Measurements from ENCODE around the gene NCF4. TPM values are rescaled to one million over a fixed set of nuclear protein-coding genes. Genes with fewer than 3 reads are reported as not detected.

Gene NCF4
- total RNA-seq, 2 donors from 2014 or later = not detected

DNA sequence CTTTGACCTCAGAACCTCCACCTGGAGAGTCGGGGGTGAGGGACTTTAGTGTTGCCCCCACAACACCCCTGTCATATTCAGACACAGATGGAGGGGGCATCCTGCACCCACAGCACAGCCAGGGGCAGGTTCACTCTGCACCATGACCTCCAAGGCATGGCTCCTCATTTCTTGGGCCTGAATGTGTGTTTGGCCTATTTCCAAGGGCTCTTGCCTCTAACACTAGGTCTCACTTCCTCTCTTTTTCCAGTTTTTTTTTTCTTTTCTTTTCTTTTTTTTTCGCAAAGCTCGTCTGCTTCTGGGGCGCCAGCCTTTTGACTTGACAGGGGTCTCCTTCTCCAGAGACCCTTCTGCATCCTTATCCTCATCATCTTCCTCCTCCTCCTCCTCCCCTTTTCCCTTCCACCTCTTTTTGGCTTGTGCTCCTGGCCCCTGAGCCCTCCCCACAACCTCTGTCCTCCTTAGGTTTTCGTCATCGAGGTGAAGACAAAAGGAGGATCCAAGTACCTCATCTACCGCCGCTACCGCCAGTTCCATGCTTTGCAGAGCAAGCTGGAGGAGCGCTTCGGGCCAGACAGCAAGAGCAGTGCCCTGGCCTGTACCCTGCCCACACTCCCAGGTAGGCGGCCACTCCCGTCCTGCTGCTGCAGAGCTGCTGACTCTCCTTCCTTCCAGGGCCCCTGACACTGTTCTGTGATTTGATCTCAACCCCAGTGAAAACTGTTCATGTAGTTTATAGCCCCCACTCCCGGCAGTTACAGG is 3.8 kb downstream of the NCF4 start:
- Histone ChIP-seq H3K27me3 (ENCODE audit: control insufficient read depth, insufficient read depth, low read length, poor library complexity, severe bottlenecking) (no peaks in the 10 kb centered on the region), H3K36me3 (ENCODE audit: control insufficient read depth, insufficient read depth, low read length) (no peaks in the 10 kb centered on the region), H3K9ac (ENCODE audit: extremely low read depth, low read length, poor library complexity, severe bottlenecking) (no peak overlapping the region), H3K4me1 (ENCODE audit: control insufficient read depth, insufficient read depth, low read length) (no peaks in the 10 kb centered on the region), H3K9me3 (ENCODE audit: control insufficient read depth, low read length) (no peaks in the 10 kb centered on the region), H3K27ac (ENCODE audit: low read depth, low read length) (no peak overlapping the region), H3K4me3 (ENCODE audit: low read length) (no peak overlapping the region)
- TF ChIP-seq, protein P1, sequence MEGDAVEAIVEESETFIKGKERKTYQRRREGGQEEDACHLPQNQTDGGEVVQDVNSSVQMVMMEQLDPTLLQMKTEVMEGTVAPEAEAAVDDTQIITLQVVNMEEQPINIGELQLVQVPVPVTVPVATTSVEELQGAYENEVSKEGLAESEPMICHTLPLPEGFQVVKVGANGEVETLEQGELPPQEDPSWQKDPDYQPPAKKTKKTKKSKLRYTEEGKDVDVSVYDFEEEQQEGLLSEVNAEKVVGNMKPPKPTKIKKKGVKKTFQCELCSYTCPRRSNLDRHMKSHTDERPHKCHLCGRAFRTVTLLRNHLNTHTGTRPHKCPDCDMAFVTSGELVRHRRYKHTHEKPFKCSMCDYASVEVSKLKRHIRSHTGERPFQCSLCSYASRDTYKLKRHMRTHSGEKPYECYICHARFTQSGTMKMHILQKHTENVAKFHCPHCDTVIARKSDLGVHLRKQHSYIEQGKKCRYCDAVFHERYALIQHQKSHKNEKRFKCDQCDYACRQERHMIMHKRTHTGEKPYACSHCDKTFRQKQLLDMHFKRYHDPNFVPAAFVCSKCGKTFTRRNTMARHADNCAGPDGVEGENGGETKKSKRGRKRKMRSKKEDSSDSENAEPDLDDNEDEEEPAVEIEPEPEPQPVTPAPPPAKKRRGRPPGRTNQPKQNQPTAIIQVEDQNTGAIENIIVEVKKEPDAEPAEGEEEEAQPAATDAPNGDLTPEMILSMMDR (conservative IDR thresholded peaks at IDR 0.05) = no peak
- H3K4me1 Mint-ChIP-seq = no peaks in the 10 kb centered on the region
- peak; percentile 27 for DNase-seq
- H3K27me3 Mint-ChIP-seq (ENCODE audit: insufficient read depth) = peaks cover 14% of the 10 kb centered on the region
- H3K36me3 Mint-ChIP-seq (ENCODE audit: low read depth) = no peaks in the 10 kb centered on the region
- H3K27ac Mint-ChIP-seq = no peak overlapping the region
- WGBS, 2 experiments (ENCODE audit: insufficient coverage in 1 of 2, insufficient read length in 1 of 2) = 88 to 93% methylated on average over 11 to 14 of the region's 14 CpGs
- no peaks in the 10 kb centered on the region for H3K9me3 Mint-ChIP-seq
- H3K4me3 Mint-ChIP-seq = no peak overlapping the region

DNA sequence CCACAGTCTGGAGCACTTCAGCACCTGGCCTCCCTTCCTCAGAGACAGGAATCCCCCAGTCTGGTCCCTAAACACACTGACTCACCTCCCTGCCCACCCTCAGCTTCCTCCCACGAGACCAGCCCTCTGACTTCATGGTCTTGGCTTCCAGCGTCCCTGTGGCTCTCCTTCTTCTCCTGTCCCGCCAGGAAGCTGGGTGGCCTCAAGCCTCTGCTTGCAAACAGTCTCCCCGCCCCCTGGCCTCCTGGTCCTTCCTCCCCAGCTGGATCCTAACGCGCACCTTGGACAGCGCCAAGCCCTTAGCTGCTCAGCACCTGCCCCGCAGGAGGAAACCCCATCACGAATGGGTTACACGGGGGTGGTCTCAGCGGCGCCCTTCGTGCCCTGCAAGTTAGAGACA is 4.5 kb downstream of the NCF4 start:
- Mint-ChIP-seq H3K36me3 (ENCODE audit: low read depth) (no peaks in the 10 kb centered on the region), H3K4me1 (no peaks in the 10 kb centered on the region), H3K9me3 (no peaks in the 10 kb centered on the region), H3K27me3 (ENCODE audit: insufficient read depth) (peaks cover 17% of the 10 kb centered on the region), H3K4me3 (no peak overlapping the region), H3K27ac (no peak overlapping the region)
- H3K27me3 ChIP-seq (ENCODE audit: control insufficient read depth, insufficient read depth, low read length, poor library complexity, severe bottlenecking) = no peaks in the 10 kb centered on the region
- WGBS, 2 experiments (ENCODE audit: insufficient coverage in 1 of 2, insufficient read length in 1 of 2) = 38% methylated on average over 4 to 13 of the region's 13 CpGs
- no peaks in the 10 kb centered on the region for H3K36me3 ChIP-seq (ENCODE audit: control insufficient read depth, insufficient read depth, low read length)
- DNase-seq = peak; percentile 84
- H3K4me3 ChIP-seq (ENCODE audit: low read length) = no peak overlapping the region
- H3K4me1 ChIP-seq (ENCODE audit: control insufficient read depth, insufficient read depth, low read length) = no peaks in the 10 kb centered on the region
- H3K9me3 ChIP-seq (ENCODE audit: control insufficient read depth, low read length) = no peaks in the 10 kb centered on the region
- H3K27ac ChIP-seq (ENCODE audit: low read depth, low read length) = no peak overlapping the region
- TF ChIP-seq, protein P1 (conservative IDR thresholded peaks at IDR 0.05) = no peak
- H3K9ac ChIP-seq (ENCODE audit: extremely low read depth, low read length, poor library complexity, severe bottlenecking) = no peak overlapping the region

DNA sequence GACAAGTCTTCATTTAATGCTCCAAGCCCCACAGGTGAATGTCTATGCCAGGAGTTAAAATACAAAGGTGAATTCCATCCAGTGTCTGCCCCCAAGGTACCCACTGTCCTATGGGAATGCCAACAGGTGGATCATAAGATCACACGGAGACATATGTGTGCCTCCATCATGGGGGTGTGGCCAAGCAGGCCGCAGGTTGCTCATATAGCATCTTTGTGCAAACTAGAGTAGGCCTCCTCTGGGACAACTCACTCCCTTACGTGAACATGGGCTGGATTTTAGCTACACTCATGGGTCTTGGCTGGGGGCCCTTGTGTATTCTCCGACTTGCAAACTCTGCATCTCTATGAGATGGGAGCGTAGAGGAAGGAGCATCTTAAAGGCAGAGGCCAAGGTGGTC is 6.9 kb downstream of the NCF4 start:
- Histone ChIP-seq H3K4me3 (ENCODE audit: low read length) (no peak overlapping the region), H3K9ac (ENCODE audit: extremely low read depth, low read length, poor library complexity, severe bottlenecking) (no peak overlapping the region), H3K9me3 (ENCODE audit: control insufficient read depth, low read length) (no peaks in the 10 kb centered on the region), H3K27ac (ENCODE audit: low read depth, low read length) (no peak overlapping the region), H3K36me3 (ENCODE audit: control insufficient read depth, insufficient read depth, low read length) (no peaks in the 10 kb centered on the region), H3K27me3 (ENCODE audit: control insufficient read depth, insufficient read depth, low read length, poor library complexity, severe bottlenecking) (peaks cover 5% of the 10 kb centered on the region), H3K4me1 (ENCODE audit: control insufficient read depth, insufficient read depth, low read length) (no peaks in the 10 kb centered on the region)
- 89 to 93% methylated on average over 4 to 5 of the region's 5 CpGs for WGBS, 2 experiments (ENCODE audit: insufficient coverage in 1 of 2, insufficient read length in 1 of 2)
- H3K27me3 Mint-ChIP-seq (ENCODE audit: insufficient read depth) = peaks cover 23% of the 10 kb centered on the region
- H3K4me3 Mint-ChIP-seq = no peak overlapping the region
- TF ChIP-seq, protein P1 (conservative IDR thresholded peaks at IDR 0.05) = no peak
- H3K27ac Mint-ChIP-seq = no peak overlapping the region
- H3K4me1 Mint-ChIP-seq = no peaks in the 10 kb centered on the region
- H3K36me3 Mint-ChIP-seq (ENCODE audit: low read depth) = no peaks in the 10 kb centered on the region
- no peak for DNase-seq
- H3K9me3 Mint-ChIP-seq = no peaks in the 10 kb centered on the region

All from endodermal cell (in vitro differentiated cells).